Measurements from ENCODE around the gene IMPACT. TPM values are rescaled to one million over a fixed set of nuclear protein-coding genes. Genes with fewer than 3 reads are reported as not detected.

IMPACT gene
- total RNA-seq, 3 donors from 2014 or later: 20.3 to 30.8 (median 29.4) TPM

DNA sequence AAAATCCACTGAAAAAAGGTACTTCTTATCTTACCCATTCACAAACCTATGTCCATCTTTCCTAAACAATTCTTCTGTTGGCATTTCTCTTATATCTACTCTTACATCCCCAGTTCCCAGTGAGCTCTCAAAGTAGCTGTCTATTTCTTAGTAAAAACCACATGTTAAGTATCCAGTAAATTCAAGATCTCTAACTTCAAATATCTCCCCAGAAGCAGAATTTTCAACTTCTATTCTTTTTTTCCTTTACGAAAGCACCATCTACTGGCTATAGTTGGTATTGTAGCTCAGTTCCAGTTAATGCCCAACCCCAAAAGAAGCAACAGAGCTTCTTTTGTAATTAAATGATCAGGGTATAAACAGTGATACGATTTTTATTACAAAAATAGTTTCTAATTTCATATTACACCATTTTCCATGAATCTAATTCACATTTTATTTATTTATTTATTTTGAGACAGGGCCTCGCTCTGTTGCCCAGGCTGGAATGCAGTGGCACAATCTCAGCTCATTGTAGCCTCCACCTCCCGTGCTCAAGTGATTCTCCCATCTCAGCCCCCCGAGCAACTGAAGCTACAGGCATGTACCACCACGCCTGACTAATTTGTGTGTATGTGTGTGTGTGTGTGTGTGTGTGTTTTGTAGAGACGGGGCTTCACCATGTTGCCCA is 62.5 kb downstream of the IMPACT start:
- ATAC-seq: peak; percentile 66
- TF ChIP-seq, protein P1, sequence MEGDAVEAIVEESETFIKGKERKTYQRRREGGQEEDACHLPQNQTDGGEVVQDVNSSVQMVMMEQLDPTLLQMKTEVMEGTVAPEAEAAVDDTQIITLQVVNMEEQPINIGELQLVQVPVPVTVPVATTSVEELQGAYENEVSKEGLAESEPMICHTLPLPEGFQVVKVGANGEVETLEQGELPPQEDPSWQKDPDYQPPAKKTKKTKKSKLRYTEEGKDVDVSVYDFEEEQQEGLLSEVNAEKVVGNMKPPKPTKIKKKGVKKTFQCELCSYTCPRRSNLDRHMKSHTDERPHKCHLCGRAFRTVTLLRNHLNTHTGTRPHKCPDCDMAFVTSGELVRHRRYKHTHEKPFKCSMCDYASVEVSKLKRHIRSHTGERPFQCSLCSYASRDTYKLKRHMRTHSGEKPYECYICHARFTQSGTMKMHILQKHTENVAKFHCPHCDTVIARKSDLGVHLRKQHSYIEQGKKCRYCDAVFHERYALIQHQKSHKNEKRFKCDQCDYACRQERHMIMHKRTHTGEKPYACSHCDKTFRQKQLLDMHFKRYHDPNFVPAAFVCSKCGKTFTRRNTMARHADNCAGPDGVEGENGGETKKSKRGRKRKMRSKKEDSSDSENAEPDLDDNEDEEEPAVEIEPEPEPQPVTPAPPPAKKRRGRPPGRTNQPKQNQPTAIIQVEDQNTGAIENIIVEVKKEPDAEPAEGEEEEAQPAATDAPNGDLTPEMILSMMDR (IDR thresholded peaks at IDR 0.05): peak; percentile 57
- H3K4me1 ChIP-seq (ENCODE audit: low read depth): peaks cover 3% of the 10 kb centered on the region
- no peak overlapping the region for H3K4me3 ChIP-seq
- H3K9me3 ChIP-seq: no peaks in the 10 kb centered on the region
- no peaks in the 10 kb centered on the region for H3K36me3 ChIP-seq (ENCODE audit: low read depth)
- intact Hi-C loops (cut with DNase I, micrococcal nuclease): loop anchor here in 1 of 2 donors (5.0 kb wide), 2 partner anchors 127 to 238 kb away; no protein-coding TSS in a partner anchor
- DNase-seq: peak in 1 of 3 donors; percentile 47

DNA sequence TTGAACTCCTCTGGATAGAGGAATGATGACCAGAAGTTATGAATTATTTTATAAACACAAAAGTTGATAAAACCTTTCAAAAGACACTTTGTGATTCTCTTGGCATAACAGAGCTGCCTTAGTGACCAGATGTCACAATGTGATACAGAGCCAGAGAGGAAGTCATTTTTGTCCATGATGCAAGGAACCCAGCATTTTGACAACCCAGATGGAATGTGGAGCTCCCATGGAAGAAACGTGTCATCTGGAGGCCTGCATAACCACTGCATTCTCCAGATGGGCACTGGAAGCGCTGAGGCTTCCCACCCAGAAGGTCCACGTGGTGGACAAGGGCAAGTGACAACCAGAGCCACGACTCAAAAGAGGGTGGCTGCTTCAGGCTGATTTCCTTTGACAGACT is 64.1 kb downstream of the IMPACT start:
- TF ChIP-seq, protein P1 (IDR thresholded peaks at IDR 0.05): no peak

DNA sequence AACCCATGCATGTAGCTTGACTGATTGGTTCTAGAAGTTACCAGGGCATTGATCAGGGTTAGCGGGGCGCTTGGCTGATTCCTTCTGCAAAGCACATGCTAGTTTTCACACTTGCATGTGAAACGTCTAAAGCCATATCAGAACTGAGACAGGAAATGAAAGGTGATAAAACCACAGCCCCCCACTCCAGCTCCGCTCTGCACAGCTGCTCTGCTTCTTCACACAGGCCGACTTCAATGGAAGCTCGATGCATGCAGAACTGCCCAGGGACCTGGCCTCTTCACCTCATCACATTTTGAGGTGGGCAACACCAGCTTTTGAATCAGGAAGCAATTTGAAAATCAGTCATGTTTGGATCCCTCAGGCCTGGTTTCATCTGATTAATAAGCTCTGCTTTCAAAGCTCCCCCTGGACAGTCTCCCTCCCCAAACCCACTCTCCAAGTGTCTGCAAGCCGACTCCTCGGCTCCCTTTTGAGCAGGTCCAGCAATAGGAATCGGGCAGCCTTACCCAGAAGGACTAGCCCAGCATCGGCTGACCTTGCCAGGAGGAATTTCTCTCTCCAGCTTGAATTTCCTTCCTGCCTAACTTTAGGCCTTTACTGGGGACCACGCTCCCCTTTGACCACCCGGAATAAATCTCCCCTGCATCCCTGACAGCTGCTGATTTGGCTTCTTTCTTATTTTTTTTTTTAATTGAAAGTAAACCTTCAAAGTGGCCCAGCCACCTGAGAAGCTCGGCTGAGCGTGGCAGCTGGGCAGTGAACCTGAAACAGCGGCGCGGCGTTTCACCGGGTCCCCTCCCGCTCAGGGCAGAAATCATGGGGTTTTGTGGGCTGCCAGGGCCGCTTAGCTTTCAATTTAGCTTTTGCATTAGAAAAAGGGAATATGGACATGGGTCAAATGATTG is 65.7 kb downstream of the IMPACT start:
- Histone ChIP-seq H3K36me3 (ENCODE audit: low read depth) (no peaks in the 10 kb centered on the region), H3K4me1 (ENCODE audit: low read depth) (peaks cover 3% of the 10 kb centered on the region), H3K9me3 (no peaks in the 10 kb centered on the region), H3K4me3 (no peak overlapping the region)
- TF ChIP-seq, protein P1 (IDR thresholded peaks at IDR 0.05): no peak
- intact Hi-C loops (cut with DNase I, micrococcal nuclease): no loop called here
- ATAC-seq (no peak), DNase-seq (peak in 2 of 3 donors; percentile 11 to 28)

More for the DNA sequence above, 64.1 kb downstream of the IMPACT start:
- Histone ChIP-seq H3K4me3 (no peak overlapping the region), H3K9me3 (no peaks in the 10 kb centered on the region), H3K36me3 (ENCODE audit: low read depth) (no peaks in the 10 kb centered on the region), H3K4me1 (ENCODE audit: low read depth) (peaks cover 3% of the 10 kb centered on the region)
- no peak for DNase-seq
- intact Hi-C loops (cut with DNase I, micrococcal nuclease): no loop called here
- ATAC-seq: no peak

DNA sequence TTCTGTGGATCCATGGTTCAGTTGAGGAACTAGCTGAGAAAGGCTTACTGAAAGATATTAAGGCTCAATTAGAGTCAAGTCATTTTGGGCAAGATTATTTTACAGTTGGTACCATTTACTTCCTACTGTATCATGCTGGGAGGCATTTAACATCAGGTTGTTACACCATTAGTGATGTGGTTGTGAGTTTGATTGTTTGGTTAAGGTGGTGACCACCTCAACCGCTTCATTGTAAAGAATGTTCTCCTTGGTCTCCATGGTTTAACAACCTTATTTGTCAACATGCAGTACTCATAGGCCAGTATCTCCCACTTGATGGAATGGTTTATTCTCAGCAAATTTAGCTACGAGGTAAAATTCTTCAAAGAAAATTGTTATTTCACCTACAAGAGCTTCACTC is 68.1 kb downstream of the IMPACT start:
- TF ChIP-seq, protein P1 (IDR thresholded peaks at IDR 0.05): no peak
- no peaks in the 10 kb centered on the region for H3K9me3 ChIP-seq
- no peak overlapping the region for H3K4me3 ChIP-seq
- no peaks in the 10 kb centered on the region for H3K4me1 ChIP-seq (ENCODE audit: low read depth)
- DNase-seq (no peak), ATAC-seq (no peak)
- intact Hi-C loops (cut with DNase I, micrococcal nuclease): no loop called here
- no peaks in the 10 kb centered on the region for H3K36me3 ChIP-seq (ENCODE audit: low read depth)

DNA sequence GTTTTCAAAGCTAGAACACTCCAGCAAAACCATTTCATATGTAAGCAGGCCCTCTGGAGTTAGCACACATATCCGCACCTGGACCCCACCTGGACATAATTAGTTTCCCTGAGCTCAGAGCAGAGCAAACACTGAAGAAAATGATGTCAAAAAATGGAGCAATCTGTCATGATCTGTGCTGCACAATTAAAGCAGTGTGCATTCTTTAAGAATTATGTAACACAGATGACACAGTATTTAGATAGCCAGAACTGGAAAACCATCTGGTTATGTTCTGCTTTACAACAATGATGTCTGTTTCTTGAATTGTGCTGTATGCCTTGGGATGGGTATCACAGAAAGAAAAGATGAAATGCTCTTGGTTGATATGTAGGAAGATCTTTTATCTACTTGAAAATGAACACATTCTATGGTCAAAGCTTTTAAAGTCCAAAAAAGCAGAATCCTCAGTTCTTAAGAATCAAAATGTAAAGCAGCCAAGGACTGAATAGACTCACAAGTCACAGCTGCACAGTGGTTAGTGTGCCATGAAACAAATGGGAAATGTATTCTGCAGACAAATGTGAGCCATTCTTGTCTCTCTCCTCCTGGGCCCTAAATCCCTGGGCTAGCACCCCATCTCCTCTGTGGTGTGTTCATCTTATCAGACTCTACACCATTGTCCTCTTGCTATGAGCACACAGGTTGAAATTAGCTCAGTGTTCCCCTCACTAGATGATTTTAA is 70.7 kb downstream of the IMPACT start:
- TF ChIP-seq, protein P1 (IDR thresholded peaks at IDR 0.05): no peak
- no peak for DNase-seq

More for the DNA sequence above, 70.7 kb downstream of the IMPACT start:
- H3K36me3 ChIP-seq (ENCODE audit: low read depth): no peaks in the 10 kb centered on the region
- intact Hi-C loops (cut with DNase I, micrococcal nuclease): no loop called here
- no peak overlapping the region for H3K4me3 ChIP-seq
- no peaks in the 10 kb centered on the region for H3K9me3 ChIP-seq
- H3K4me1 ChIP-seq (ENCODE audit: low read depth): no peaks in the 10 kb centered on the region
- ATAC-seq: no peak
